ENCODE measurements around the gene KCNT1.

KCNT1 gene

GRCh38 chr9:135701067-135701958 lies 672 bp upstream of the KCNT1 start:
- DNase-seq: no peak

- no peak for DNase-seq
Observed at GRCh38 chr9:135703726-135704125, 1.7 kb downstream of the KCNT1 start.

GRCh38 chr9:135704483-135704882 lies 2.5 kb downstream of the KCNT1 start:
- DNase-seq: no peak

- no peak for DNase-seq
Observed at GRCh38 chr9:135705376-135705775, 3.4 kb downstream of the KCNT1 start.

GRCh38 chr9:135706288-135706687 lies 4.3 kb downstream of the KCNT1 start:
- DNase-seq: no peak

GRCh38 chr9:135707252-135708138 lies 5.5 kb downstream of the KCNT1 start:
- DNase-seq: no peak

GRCh38 chr9:135708164-135708563 lies 6.2 kb downstream of the KCNT1 start:
- no peak for DNase-seq

GRCh38 chr9:135711391-135711790 lies 9.4 kb downstream of the KCNT1 start:
- no peak for DNase-seq

- no peak for DNase-seq
Observed at GRCh38 chr9:135711881-135712280, 9.9 kb downstream of the KCNT1 start.

GRCh38 chr9:135712613-135713295 lies 10.8 kb downstream of the KCNT1 start:
- no peak for DNase-seq

GRCh38 chr9:135714242-135715055 lies 12.5 kb downstream of the KCNT1 start:
- no peak for DNase-seq

GRCh38 chr9:135715056-135715595 lies 13.1 kb downstream of the KCNT1 start:
- no peak for DNase-seq

GRCh38 chr9:135716045-135716444 lies 14.1 kb downstream of the KCNT1 start:
- DNase-seq: no peak

GRCh38 chr9:135717410-135717809 lies 15.4 kb downstream of the KCNT1 start:
- DNase-seq: no peak

GRCh38 chr9:135718616-135719015 lies 16.6 kb downstream of the KCNT1 start:
- no peak for DNase-seq

GRCh38 chr9:135719472-135719871 lies 17.5 kb downstream of the KCNT1 start:
- no peak for DNase-seq

GRCh38 chr9:135722365-135722764 lies 20.4 kb downstream of the KCNT1 start:
- DNase-seq: no peak

GRCh38 chr9:135724186-135724787 lies 22.3 kb downstream of the KCNT1 start:
- DNase-seq: no peak

GRCh38 chr9:135726138-135726853 lies 24.3 kb downstream of the KCNT1 start:
- DNase-seq: no peak

GRCh38 chr9:135727257-135727875 lies 25.4 kb downstream of the KCNT1 start:
- DNase-seq: no peak
